NB4 (cell line): Measurements from ENCODE around the gene MORC1.
A peak's percentile ranks its signal among the peaks of the same experiment; 100 is the strongest.

Experiments
- DNase-seq: peaks from one replicate; pipeline ENCODE4 v3.0.0; 2010; ENCODE audit warnings: low read depth
- H3K4me3 ChIP-seq: one replicate; pipeline ENCODE4 v1.5.1; 2011; ENCODE audit warnings: mild to moderate bottlenecking, low read depth, low read length, moderate library complexity
- CTCF ChIP-seq: IDR thresholded peaks from one replicate; pipeline ENCODE4 v1.5.1; 2012; ENCODE audit warnings: low read depth, low read length
- MAX ChIP-seq: IDR thresholded peaks from 2 replicates; pipeline ENCODE4 v1.6.1; 2011; ENCODE audit warnings: low read depth, low read length
- MYC ChIP-seq: IDR thresholded peaks from 2 replicates; pipeline ENCODE4 v1.6.1; 2011; ENCODE audit warnings: low read depth, low read length
- POLR2A ChIP-seq: IDR thresholded peaks from 2 replicates; pipeline ENCODE4 v1.6.1; 2011; ENCODE audit warnings: mild to moderate bottlenecking; ENCODE audit not compliant: insufficient read length; ENCODE audit errors: extremely low read depth

MORC1 gene

GRCh38 chr3:109023656-109024254, 94.2 kb downstream of the MORC1 start:
- peak; percentile 44 for DNase-seq
- H3K4me3 ChIP-seq = no peak overlapping the region
- no peak for TF ChIP-seq MYC
- peak; percentile 55 for TF ChIP-seq CTCF
- TF ChIP-seq POLR2A = no peak

GRCh38 chr3:109023167-109023566, 94.8 kb downstream of the MORC1 start:
- no peak for DNase-seq
- no peak overlapping the region for H3K4me3 ChIP-seq
- TF ChIP-seq CTCF = no peak
- no peak for TF ChIP-seq MYC
- TF ChIP-seq POLR2A = no peak
- no peak for TF ChIP-seq MAX

GRCh38 chr3:109021556-109021955, 96.4 kb downstream of the MORC1 start:
- DNase-seq = no peak
- TF ChIP-seq POLR2A = no peak
- no peak for TF ChIP-seq MAX
- no peak for TF ChIP-seq CTCF
- TF ChIP-seq MYC = no peak
- no peak overlapping the region for H3K4me3 ChIP-seq

- TF ChIP-seq POLR2A (no peak), MAX (0 out of 2 replicates have a peak, but pooled peaks have one; percentile 10), CTCF (peak; percentile 33)
- DNase-seq = peak; percentile 10
Observed at GRCh38 chr3:109018828-109019227, 99.1 kb downstream of the MORC1 start.

GRCh38 chr3:109005443-109005842, 112.5 kb downstream of the MORC1 start:
- TF ChIP-seq MYC = no peak
- no peak for DNase-seq
- no peak overlapping the region for H3K4me3 ChIP-seq

More at GRCh38 chr3:109018828-109019227, 99.1 kb downstream of the MORC1 start:
- no peak overlapping the region for H3K4me3 ChIP-seq

- no peak for DNase-seq
- TF ChIP-seq MAX (no peak), POLR2A (no peak), CTCF (no peak), MYC (no peak)
- H3K4me3 ChIP-seq = no peak overlapping the region
Observed at GRCh38 chr3:108998436-108998835, 119.5 kb downstream of the MORC1 start.
